GM10266 (cell line): ENCODE measurements around the gene NRG2.

Experiments
- DNase-seq: peaks from one replicate; pipeline ENCODE4 v3.0.0; 2012; ENCODE audit errors: extremely low spot score
- TF ChIP-seq, protein P1 (sequence below): IDR thresholded peaks from 2 replicates; pipeline ENCODE4 v1.5.1; 2012; ENCODE audit warnings: mild to moderate bottlenecking, low read depth; ENCODE audit not compliant: control insufficient read depth, insufficient read depth; ENCODE audit errors: missing control alignments

Gene NRG2

DNA sequence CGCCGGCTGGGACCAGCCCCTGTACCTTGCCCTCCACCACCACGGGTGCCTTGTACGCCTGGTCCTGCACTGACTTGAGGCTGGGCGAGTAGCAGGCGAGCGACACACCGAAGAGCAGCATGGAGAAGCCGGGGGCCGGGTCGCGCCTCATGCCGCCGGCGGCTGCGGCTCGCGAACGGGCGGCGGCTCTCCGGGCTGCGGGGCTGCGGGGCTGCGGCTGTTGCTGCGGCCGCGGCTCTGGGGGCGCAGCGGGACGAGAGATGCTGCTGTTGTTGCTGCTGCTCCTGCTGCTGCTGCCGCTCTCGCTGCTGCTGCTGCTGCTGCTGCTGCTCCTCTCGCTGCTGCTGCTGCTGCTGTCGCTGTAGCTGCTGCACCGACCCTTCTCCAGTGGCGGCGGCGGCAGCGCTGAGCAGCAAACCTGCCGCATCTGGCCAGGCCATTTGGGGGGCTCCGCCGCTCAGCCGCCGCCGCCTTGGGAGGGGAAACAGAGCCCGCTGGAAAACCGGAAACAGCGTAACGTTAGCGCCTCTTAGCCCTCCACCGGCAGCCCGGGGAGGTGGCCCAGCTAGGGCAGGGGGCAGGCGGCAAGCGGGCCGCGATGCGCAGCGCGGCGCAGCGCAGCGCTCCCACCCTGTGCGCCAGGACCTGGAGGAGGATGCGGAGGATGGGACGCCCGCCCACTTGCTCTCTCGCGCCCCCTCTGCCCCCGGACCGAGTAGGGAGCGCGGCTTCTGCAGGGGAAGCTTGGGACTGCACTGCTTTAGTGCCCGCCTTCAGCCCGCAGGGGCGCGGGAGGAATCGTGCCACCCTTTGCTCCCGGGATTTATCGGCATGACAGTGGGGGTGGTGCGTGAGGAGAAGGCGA, at the start of gene NRG2:
Gene NRG2 (minus strand): TSS at position 657 of the 865 bp plus-strand sequence.
- TF ChIP-seq, protein P1, sequence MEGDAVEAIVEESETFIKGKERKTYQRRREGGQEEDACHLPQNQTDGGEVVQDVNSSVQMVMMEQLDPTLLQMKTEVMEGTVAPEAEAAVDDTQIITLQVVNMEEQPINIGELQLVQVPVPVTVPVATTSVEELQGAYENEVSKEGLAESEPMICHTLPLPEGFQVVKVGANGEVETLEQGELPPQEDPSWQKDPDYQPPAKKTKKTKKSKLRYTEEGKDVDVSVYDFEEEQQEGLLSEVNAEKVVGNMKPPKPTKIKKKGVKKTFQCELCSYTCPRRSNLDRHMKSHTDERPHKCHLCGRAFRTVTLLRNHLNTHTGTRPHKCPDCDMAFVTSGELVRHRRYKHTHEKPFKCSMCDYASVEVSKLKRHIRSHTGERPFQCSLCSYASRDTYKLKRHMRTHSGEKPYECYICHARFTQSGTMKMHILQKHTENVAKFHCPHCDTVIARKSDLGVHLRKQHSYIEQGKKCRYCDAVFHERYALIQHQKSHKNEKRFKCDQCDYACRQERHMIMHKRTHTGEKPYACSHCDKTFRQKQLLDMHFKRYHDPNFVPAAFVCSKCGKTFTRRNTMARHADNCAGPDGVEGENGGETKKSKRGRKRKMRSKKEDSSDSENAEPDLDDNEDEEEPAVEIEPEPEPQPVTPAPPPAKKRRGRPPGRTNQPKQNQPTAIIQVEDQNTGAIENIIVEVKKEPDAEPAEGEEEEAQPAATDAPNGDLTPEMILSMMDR: peak; percentile 45
- peak; percentile 80 for DNase-seq

- DNase-seq: no peak
- TF ChIP-seq, protein P1: no peak
Measured at GRCh38 chr5:140090251-140090650, 47.2 kb upstream of the NRG2 start.

- TF ChIP-seq, protein P1: no peak
- no peak for DNase-seq
Measured at GRCh38 chr5:140084541-140084940, 41.4 kb upstream of the NRG2 start.

GRCh38 chr5:140083650-140084049, 40.6 kb upstream of the NRG2 start:
- no peak for DNase-seq

DNA sequence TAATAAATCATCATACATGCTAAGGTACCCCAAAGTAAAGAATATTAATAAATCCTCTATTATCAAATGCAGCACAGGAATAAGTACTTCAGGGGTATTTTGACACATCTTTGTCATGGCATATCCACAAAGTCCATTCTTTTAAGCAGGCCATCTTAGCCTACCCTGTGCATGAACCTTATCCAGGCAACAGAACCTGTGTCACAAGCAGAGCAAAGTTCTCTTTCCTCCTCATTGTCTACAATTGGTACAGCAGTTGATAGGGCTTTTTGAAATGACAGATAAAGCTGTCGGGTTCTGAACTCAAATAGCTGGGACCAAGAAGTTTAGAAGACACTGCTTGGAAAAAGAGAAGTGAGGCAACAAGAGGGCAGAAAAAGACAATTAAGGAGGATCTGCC, 40.0 kb upstream of the NRG2 start:
- DNase-seq: no peak
- TF ChIP-seq, protein P1: no peak

More at GRCh38 chr5:140083650-140084049, 40.6 kb upstream of the NRG2 start:
- TF ChIP-seq, protein P1: no peak

- TF ChIP-seq, protein P1: no peak
Measured at GRCh38 chr5:140076788-140077187, 33.7 kb upstream of the NRG2 start.

GRCh38 chr5:140076142-140076541, 33.0 kb upstream of the NRG2 start:
- TF ChIP-seq, protein P1: no peak
- no peak for DNase-seq

More at GRCh38 chr5:140076788-140077187, 33.7 kb upstream of the NRG2 start:
- no peak for DNase-seq
